C4-2B (cell line): ENCODE results near the gene CCDC97.

ENCODE experiments used
- ZFX ChIP-seq: fragments of 450-650 bp; IDR thresholded peaks from 2 replicates; pipeline ENCODE4 v1.6.1; 2017
- TF ChIP-seq, protein P1 (sequence below): fragments of 450-650 bp; conservative IDR thresholded peaks from 2 replicates; pipeline ENCODE4 v1.5.1; 2017; ENCODE audit warnings: mild to moderate bottlenecking

DNA sequence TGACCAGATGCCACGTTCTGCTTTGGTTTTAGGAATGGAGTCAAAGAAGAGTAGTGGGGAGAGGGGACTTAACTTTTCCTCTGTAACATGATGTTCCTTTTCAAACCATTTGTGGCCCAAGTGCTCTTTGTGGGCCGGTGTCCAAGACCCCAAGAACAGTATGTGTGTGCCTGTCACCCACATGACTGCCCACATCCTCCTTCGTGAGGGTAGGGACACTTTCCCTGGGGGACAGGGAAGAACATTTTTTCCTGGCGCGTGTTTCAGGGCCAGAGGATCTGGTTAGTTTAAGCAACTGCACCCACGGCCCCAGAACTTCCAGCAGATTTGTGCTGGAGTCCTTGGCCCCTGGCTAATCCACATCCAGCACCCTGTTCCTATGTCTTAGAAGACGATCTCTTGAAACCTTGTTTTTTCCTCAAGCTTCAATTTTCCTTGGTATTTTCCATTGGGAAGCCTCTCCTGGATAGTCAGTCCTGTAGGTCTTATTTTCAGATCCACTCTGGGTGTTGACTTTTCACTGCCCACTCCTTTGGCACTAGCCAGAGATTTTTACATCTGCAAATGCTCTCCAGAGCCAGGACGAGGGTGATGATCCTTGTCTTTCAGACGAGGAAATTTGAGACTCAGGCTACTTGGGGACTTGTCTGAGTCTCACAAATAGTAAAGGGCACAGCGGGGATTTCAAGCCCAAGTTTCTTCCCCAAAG lies 10.8 kb upstream of the CCDC97 start:
- TF ChIP-seq, protein P1, sequence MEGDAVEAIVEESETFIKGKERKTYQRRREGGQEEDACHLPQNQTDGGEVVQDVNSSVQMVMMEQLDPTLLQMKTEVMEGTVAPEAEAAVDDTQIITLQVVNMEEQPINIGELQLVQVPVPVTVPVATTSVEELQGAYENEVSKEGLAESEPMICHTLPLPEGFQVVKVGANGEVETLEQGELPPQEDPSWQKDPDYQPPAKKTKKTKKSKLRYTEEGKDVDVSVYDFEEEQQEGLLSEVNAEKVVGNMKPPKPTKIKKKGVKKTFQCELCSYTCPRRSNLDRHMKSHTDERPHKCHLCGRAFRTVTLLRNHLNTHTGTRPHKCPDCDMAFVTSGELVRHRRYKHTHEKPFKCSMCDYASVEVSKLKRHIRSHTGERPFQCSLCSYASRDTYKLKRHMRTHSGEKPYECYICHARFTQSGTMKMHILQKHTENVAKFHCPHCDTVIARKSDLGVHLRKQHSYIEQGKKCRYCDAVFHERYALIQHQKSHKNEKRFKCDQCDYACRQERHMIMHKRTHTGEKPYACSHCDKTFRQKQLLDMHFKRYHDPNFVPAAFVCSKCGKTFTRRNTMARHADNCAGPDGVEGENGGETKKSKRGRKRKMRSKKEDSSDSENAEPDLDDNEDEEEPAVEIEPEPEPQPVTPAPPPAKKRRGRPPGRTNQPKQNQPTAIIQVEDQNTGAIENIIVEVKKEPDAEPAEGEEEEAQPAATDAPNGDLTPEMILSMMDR: no peak
- TF ChIP-seq ZFX: no peak
